Ishikawa (cell line): ENCODE measurements around the gene PPIP5K2.

Experiments used
- CEBPB ChIP-seq: IDR thresholded peaks from 2 replicates; pipeline ENCODE4 v1.6.1; 2012
- CREB1 ChIP-seq: IDR thresholded peaks from 2 replicates; pipeline ENCODE4 v1.6.1; 2012; ENCODE audit warnings: low read depth
- EGR1 ChIP-seq: IDR thresholded peaks from 2 replicates; pipeline ENCODE4 v1.6.1; 2012
- EP300 ChIP-seq: IDR thresholded peaks from 2 replicates; pipeline ENCODE4 v1.6.1; 2012; ENCODE audit warnings: borderline replicate concordance
- FOXM1 ChIP-seq: IDR thresholded peaks from 2 replicates; pipeline ENCODE4 v1.6.1; 2012; ENCODE audit warnings: low read depth, borderline replicate concordance
- MAX ChIP-seq: IDR thresholded peaks from 2 replicates; pipeline ENCODE4 v1.6.1; 2012
- NFIC ChIP-seq: IDR thresholded peaks from 2 replicates; pipeline ENCODE4 v1.6.1; 2012
- REST ChIP-seq: IDR thresholded peaks from 2 replicates; pipeline ENCODE4 v1.6.1; 2012; ENCODE audit warnings: low read depth, mild to moderate bottlenecking
- TAF1 ChIP-seq: IDR thresholded peaks from 2 replicates; pipeline ENCODE4 v1.6.1; 2012; ENCODE audit warnings: low read depth, mild to moderate bottlenecking
- TCF12 ChIP-seq: IDR thresholded peaks from 2 replicates; pipeline ENCODE4 v1.6.1; 2012; ENCODE audit warnings: low read depth
- TEAD4 ChIP-seq: IDR thresholded peaks from 2 replicates; pipeline ENCODE4 v1.6.1; 2012
- YY1 ChIP-seq: IDR thresholded peaks from 2 replicates; pipeline ENCODE4 v1.6.1; 2012; ENCODE audit warnings: low read depth
- ZBTB7A ChIP-seq: IDR thresholded peaks from 2 replicates; pipeline ENCODE4 v1.6.1; 2012; ENCODE audit warnings: low read depth

GRCh38 chr5:103237778-103238177 is 117.7 kb downstream of the PPIP5K2 start:
- TF ChIP-seq EGR1, result no peak
- TF ChIP-seq FOXM1, result no peak
- no peak for TF ChIP-seq REST
- TF ChIP-seq MAX, result no peak
- TF ChIP-seq CEBPB, result no peak
- no peak for TF ChIP-seq YY1
- TF ChIP-seq EP300, result no peak
- TF ChIP-seq CREB1, result no peak
- TF ChIP-seq NFIC, result no peak
- TF ChIP-seq TCF12, result no peak
- no peak for TF ChIP-seq ZBTB7A
- TF ChIP-seq TAF1, result no peak
- TF ChIP-seq TEAD4, result no peak
